Measurements from ENCODE around the gene MYOM1.

Gene MYOM1

GRCh38 chr18:3234457-3234856 is 14.7 kb upstream of the MYOM1 start:
- H3K36me3 ChIP-seq: no peaks in the 10 kb centered on the region
- H3K4me1 ChIP-seq: no peaks in the 10 kb centered on the region
- DNase-seq: no peak
- no peaks in the 10 kb centered on the region for H3K9me3 ChIP-seq
- H3K27me3 ChIP-seq: no peaks in the 10 kb centered on the region
- TF ChIP-seq CTCF (IDR thresholded peaks at IDR 0.05; ENCODE audit: low read depth, low read length): no peak
- H3K4me3 ChIP-seq (ENCODE audit: low read depth, low read length): no peak overlapping the region

DNA sequence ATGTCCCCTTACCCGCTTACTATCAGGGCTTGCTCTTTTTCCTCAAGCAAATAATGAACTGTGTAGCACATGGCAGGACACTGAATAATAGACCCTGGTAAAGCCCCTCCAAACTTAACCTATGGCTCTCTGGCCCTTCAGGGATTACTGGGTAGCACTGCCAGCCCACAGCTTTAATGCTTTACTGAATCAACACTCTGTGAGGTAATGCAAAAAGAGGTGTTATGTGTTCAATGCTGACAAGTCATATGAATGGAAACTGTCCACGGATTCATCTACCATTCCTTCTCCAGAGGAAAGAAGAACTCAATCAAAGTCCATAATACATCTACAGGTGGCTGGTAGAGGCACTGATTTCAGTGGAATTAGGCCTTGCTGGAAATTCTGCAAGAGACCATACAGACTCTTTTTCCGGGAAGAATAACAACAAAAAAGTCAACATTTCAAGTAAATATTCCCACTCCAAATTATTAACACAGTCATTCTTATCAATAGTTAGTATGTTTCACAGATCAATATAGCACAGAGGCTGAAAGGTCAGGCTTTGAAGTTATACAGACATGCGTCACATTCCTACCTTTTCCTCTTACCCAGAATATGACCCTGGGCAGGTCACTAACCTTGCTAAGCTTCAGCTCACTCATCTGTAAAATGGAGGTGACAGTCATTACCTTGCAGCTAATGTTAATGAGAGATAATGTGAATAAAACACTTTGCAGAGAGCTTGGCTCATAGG is 13.8 kb upstream of the MYOM1 start:
- no peaks in the 10 kb centered on the region for H3K36me3 ChIP-seq
- no peaks in the 10 kb centered on the region for H3K27me3 ChIP-seq
- DNase-seq: no peak
- H3K4me1 ChIP-seq: no peaks in the 10 kb centered on the region
- no peak overlapping the region for H3K4me3 ChIP-seq (ENCODE audit: low read depth, low read length)
- TF ChIP-seq CTCF (IDR thresholded peaks at IDR 0.05; ENCODE audit: low read depth, low read length): no peak
- no peaks in the 10 kb centered on the region for H3K9me3 ChIP-seq

GRCh38 chr18:3233004-3233403 is 13.2 kb upstream of the MYOM1 start:
- no peak for TF ChIP-seq CTCF (IDR thresholded peaks at IDR 0.05; ENCODE audit: low read depth, low read length)
- no peak for DNase-seq
- H3K4me1 ChIP-seq: no peaks in the 10 kb centered on the region
- no peaks in the 10 kb centered on the region for H3K36me3 ChIP-seq
- no peaks in the 10 kb centered on the region for H3K9me3 ChIP-seq
- H3K4me3 ChIP-seq (ENCODE audit: low read depth, low read length): no peak overlapping the region
- H3K27me3 ChIP-seq: no peaks in the 10 kb centered on the region

DNA sequence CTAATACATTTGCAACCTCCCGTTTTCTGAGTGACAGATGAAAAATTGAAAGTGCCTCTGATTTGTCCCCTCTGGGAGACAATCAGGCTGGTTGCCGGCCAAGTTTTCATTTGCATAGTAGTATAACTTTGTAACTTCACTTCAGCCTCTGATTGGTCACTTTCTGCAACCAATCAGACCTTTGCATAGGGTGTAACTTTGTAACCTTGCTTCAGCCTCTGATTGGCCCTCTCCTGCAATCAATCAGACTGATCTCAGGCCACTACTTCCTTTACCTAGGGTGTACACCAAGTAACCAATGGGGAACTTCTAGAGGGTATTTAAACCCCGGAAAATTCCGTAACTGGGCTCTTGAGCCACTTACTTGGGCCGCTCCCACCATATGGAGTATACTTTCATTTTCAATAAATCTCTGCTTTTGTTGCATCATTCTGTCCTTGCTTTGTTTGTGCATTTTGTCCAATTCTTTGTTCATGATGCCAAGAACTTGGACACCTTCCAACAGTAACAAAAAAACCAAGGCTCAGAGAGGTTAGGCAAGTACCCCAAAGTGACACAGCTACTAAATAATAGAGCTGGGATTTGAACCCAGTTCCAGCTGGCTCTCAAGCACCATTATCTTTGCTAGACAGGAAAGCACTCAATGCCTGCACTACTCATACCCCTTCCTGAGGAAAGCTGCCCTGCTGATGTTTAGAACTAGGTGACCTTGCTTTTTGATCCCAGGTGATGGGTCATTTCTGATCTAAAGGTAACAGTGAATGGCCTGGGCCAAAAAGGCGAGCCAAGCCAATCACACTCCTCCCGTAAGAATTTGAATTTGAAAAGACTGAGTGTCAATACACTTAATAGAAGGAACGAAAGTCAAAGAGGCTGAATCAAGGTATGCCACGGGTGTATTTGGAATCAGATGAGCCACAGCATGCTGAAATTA is 10.9 kb upstream of the MYOM1 start:
- Histone ChIP-seq H3K9me3 (no peaks in the 10 kb centered on the region), H3K4me3 (ENCODE audit: low read depth, low read length) (no peak overlapping the region), H3K4me1 (no peaks in the 10 kb centered on the region), H3K27me3 (no peaks in the 10 kb centered on the region), H3K36me3 (no peaks in the 10 kb centered on the region)
- peak; percentile 13 for DNase-seq
- TF ChIP-seq CTCF (IDR thresholded peaks at IDR 0.05; ENCODE audit: low read depth, low read length): no peak

DNA sequence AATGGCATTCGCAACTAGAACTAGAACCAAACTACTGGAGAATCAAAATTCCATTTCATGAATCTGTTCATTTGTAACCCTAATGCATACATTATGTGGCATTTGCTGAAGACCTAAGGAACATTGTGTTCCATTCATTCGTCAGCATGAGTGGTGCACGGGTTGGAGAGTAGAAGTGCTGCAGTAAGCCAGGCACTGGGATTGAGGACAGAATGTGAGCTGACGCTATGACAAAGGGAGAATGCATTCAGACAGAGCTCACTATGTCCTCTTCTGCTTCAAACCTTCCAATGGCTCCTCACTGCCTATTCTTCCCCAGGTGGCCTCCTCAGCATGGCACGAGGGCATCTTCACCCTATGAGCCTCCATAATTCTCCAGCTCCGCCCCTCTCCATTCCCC is 6.3 kb upstream of the MYOM1 start:
- DNase-seq: no peak
- Histone ChIP-seq H3K36me3 (no peaks in the 10 kb centered on the region), H3K27me3 (no peaks in the 10 kb centered on the region), H3K9me3 (no peaks in the 10 kb centered on the region), H3K4me1 (no peaks in the 10 kb centered on the region), H3K4me3 (ENCODE audit: low read depth, low read length) (no peak overlapping the region)
- TF ChIP-seq CTCF (IDR thresholded peaks at IDR 0.05; ENCODE audit: low read depth, low read length): no peak

DNA sequence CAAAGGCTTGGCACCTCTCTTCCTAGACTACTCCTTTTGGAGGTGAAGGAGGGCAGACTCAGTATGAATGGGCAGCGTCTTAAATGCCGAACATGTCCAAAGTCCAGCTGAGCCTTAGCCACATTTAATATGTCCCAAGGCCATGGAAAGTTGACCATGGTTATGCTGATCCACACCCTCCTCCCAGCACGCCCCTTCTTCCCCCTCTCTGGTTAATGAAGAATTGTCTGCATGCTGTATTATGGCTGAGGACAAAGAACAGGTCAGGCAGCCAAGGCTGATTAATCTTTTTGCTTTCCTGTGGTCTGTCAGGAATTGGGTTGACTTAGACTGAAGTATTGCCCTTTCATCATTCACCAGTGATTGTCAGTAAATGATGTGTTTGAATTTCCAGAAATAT is 5.8 kb upstream of the MYOM1 start:
- TF ChIP-seq CTCF (IDR thresholded peaks at IDR 0.05; ENCODE audit: low read depth, low read length): no peak
- DNase-seq: no peak
- H3K9me3 ChIP-seq: no peaks in the 10 kb centered on the region
- no peaks in the 10 kb centered on the region for H3K27me3 ChIP-seq
- H3K4me3 ChIP-seq (ENCODE audit: low read depth, low read length): no peak overlapping the region
- H3K4me1 ChIP-seq: no peaks in the 10 kb centered on the region
- no peaks in the 10 kb centered on the region for H3K36me3 ChIP-seq

Data from BE2C (cell line).